HepG2 (cell line): Measurements from ENCODE around the gene MFNG. TPM values are rescaled to one million over a fixed set of nuclear protein-coding genes. Genes with fewer than 3 reads are reported as not detected.
A peak's percentile ranks its signal among the peaks of the same experiment; 100 is the strongest.

Experiments used
- ATAC-seq: fragments of 200-7000 bp; cut with Tn5 transposase; 3 replicates; pipeline ENCODE4 v1.9.1; 2020; ENCODE audit warnings: mild to moderate bottlenecking, moderate library complexity
- BruUV-seq: library from RNA; stranded (reverse); fragments of 400-500 nt; replicated peaks from 2 replicates; lab custom pipeline; 2021; lab: Mats Ljungman, UMichigan
- CTCF ChIA-PET: fragments of 300-600 bp; formaldehyde crosslinking; extraction: SDS; loops from one replicate; lab custom pipeline; 2021; ENCODE audit warnings: low total read pairs, inconsistent platforms, low intra/inter-chr PET ratio; lab: Yijun Ruan, JAX
- POLR2A ChIA-PET: fragments of 350-600 bp; sonication (Branson Sonifier 250); formaldehyde crosslinking; loops from one replicate; lab custom pipeline; 2020; ENCODE audit warnings: antibody characterized with exemption, inconsistent platforms; lab: Yijun Ruan, JAX
- DNase-seq: peaks from one replicate; pipeline ENCODE4 v3.0.0-alpha.2; 2015; ENCODE audit warnings: low spot score
- FAIRE-seq: peaks from 3 replicates; lab custom pipeline; 2011; peaks lifted over from hg19 to GRCh38; lab: Jason Lieb, UNC
- H2AFZ ChIP-seq: one replicate; pipeline ENCODE4 v1.6.1; 2011; ENCODE audit warnings: low read length, inconsistent platforms
- H3K27ac ChIP-seq: fragments of 300-600 bp; 3 replicates; pipeline ENCODE4 v1.8.0; 2011; ENCODE audit warnings: mixed run types, mild to moderate bottlenecking, mixed read lengths, low read length, inconsistent platforms; ENCODE audit not compliant: insufficient read depth; ENCODE audit errors: extremely low read length
- H3K27me3 ChIP-seq, 2 experiments: fragments of 200-600 bp in 1 of 2; 2 replicates in 1 of 2; 3 replicates in 1 of 2; pipeline versions ENCODE4 v1.6.0 to v1.8.0; 2011; ENCODE audit warnings: low read length in 2 of 2, mild to moderate bottlenecking in 2 of 2, moderate library complexity in 2 of 2, inconsistent platforms in 1 of 2; ENCODE audit not compliant: insufficient read depth in 2 of 2, control insufficient read depth in 1 of 2
- H3K36me3 ChIP-seq, 2 experiments: fragments of 200-600 bp in 1 of 2; replicated peaks in 1 of 2; 2 replicates in 1 of 2; 3 replicates in 1 of 2; pipeline versions ENCODE4 v1.5.1 to v1.8.0; 2011; ENCODE audit warnings: low read length in 2 of 2, inconsistent platforms in 1 of 2; ENCODE audit not compliant: insufficient read depth in 2 of 2, control insufficient read depth in 1 of 2
- H3K4me1 ChIP-seq: 2 replicates; pipeline ENCODE4 v1.5.1; 2012; ENCODE audit warnings: low read length, inconsistent platforms; ENCODE audit not compliant: insufficient read depth
- H3K4me2 ChIP-seq: 2 replicates; pipeline ENCODE4 v1.6.0; 2011; ENCODE audit warnings: low read depth, low read length, inconsistent platforms
- H3K4me3 ChIP-seq, 3 experiments: fragments of 200-600 bp in 1 of 3; sonication (generic), shearing (Covaris generic) in 1 of 3; replicated peaks in 1 of 3; 2 replicates each; pipeline ENCODE4 v1.5.1; 2011 to 2016; ENCODE audit warnings: low read length in 3 of 3, inconsistent platforms in 2 of 3, low read depth in 2 of 3, mild to moderate bottlenecking in 2 of 3, control low read depth in 1 of 3, mixed read lengths in 1 of 3; ENCODE audit not compliant: insufficient read depth in 1 of 3
- H3K79me2 ChIP-seq: one replicate; pipeline ENCODE4 v1.6.1; 2011; ENCODE audit warnings: low read length, inconsistent platforms; ENCODE audit not compliant: insufficient read depth
- H3K9ac ChIP-seq: 2 replicates; pipeline ENCODE4 v1.6.0; 2011; ENCODE audit warnings: mild to moderate bottlenecking, low read depth, low read length, inconsistent platforms; ENCODE audit not compliant: insufficient read depth
- H3K9me3 ChIP-seq: 2 replicates; pipeline ENCODE4 v1.5.1; 2012; ENCODE audit warnings: mild to moderate bottlenecking, low read length
- H4K20me1 ChIP-seq: 2 replicates; pipeline ENCODE4 v1.6.0; 2011; ENCODE audit warnings: inconsistent platforms, mild to moderate bottlenecking, low read length, moderate library complexity; ENCODE audit not compliant: insufficient read depth
- ATF7 ChIP-seq, 2 experiments: fragments of 450-650 bp in 1 of 2; sonication (generic) in 1 of 2; formaldehyde crosslinking in 1 of 2; IDR thresholded peaks; 2 replicates each; pipeline versions ENCODE4 v1.4.0 to v1.6.1; 2016 to 2020; ENCODE audit warnings: antibody characterized with exemption in 1 of 2, mild to moderate bottlenecking in 1 of 2, missing genetic modification reagents in 1 of 2
- FOSL2 ChIP-seq: sonication (generic); formaldehyde crosslinking; IDR thresholded peaks from 2 replicates; pipeline ENCODE4 v1.4.0; 2020; ENCODE audit warnings: missing genetic modification reagents
- HCFC1 ChIP-seq: fragments of 150-350 bp; IDR thresholded peaks from 2 replicates; pipeline ENCODE4 v1.6.1; 2014; ENCODE audit warnings: low read depth, low read length
- IKZF4 ChIP-seq: sonication (generic); formaldehyde crosslinking; IDR thresholded peaks from 2 replicates; pipeline ENCODE4 v1.5.1; 2020; ENCODE audit warnings: borderline replicate concordance, mild to moderate bottlenecking, low read depth, missing genetic modification reagents; ENCODE audit errors: not compliant biosample characterization
- KAT2B ChIP-seq: fragments of 150-350 bp; IDR thresholded peaks from 2 replicates; pipeline ENCODE4 v1.6.1; 2014; ENCODE audit warnings: low read depth, low read length, borderline replicate concordance
- NONO ChIP-seq, 2 experiments: fragments of 450-650 bp in 1 of 2; sonication (generic) in 1 of 2; formaldehyde crosslinking in 1 of 2; IDR thresholded peaks in 1 of 2; conservative IDR thresholded peaks in 1 of 2; 2 replicates each; pipeline versions ENCODE4 v1.6.1 to v1.8.0; 2017 to 2022; ENCODE audit warnings: mild to moderate bottlenecking in 1 of 2, missing genetic modification reagents in 1 of 2, moderate library complexity in 1 of 2
- ZNF260 ChIP-seq: sonication (generic); formaldehyde crosslinking; IDR thresholded peaks from 2 replicates; pipeline ENCODE4 v1.4.0; 2020; ENCODE audit warnings: missing genetic modification reagents, low read depth, mild to moderate bottlenecking, borderline replicate concordance
- ZNF282 ChIP-seq: fragments of 450-650 bp; IDR thresholded peaks from 2 replicates; pipeline ENCODE4 v1.6.1; 2018; ENCODE audit not compliant: partially characterized antibody
- ZNF607 ChIP-seq: sonication (generic); formaldehyde crosslinking; IDR thresholded peaks from 2 replicates; pipeline ENCODE4 v1.5.1; 2020; ENCODE audit warnings: missing genetic modification reagents, mild to moderate bottlenecking, borderline replicate concordance
- ZNF746 ChIP-seq: sonication (generic); formaldehyde crosslinking; IDR thresholded peaks from 2 replicates; pipeline ENCODE4 v1.8.0; 2022; ENCODE audit warnings: mild to moderate bottlenecking, missing genetic modification reagents
- WGBS: methylation state at CpG from one replicate; pipeline ENCODE4 v1.1.6; 2017; ENCODE audit warnings: low lambda C conversion rate; 5-methylcytosine and 5-hydroxymethylcytosine counted together
- in situ Hi-C: cut with HindIII; loops from 2 replicates; pipeline ENCODE4 v1.10.0; 2017; ENCODE audit warnings: low pct_unique_long_range_greater_than_20kb; ENCODE audit not compliant: extremely low pct_ligation_motif_present
- intact Hi-C: fragments of 100-400 bp; cut with micrococcal nuclease; formaldehyde crosslinking; loops from one replicate; pipeline ENCODE4 v1.10.0; 2022; ENCODE audit not compliant: unreplicated experiment
- polyA plus RNA-seq, 8 experiments: library from polyadenylated mRNA; depleted of rRNA in 3 of 8; stranded (reverse) in 7 of 8; unstranded in 1 of 8; fragments of >200 nt; fragmentation: Illumina TruSeq in 4 of 8; extraction: Trizol in 4 of 8; gene quantifications; 2 replicates each; pipeline versions ENCODE4 v1.2.1 to v1.2.3, GENCODE V29; 2011 to 2016; ENCODE audit warnings: low read depth in 4 of 8, missing spikeins in 1 of 8, mixed read lengths in 1 of 8; ENCODE audit not compliant: insufficient read depth in 1 of 8
- total RNA-seq, 5 experiments: library from RNA; depleted of rRNA; stranded (reverse); fragments of >200 nt; fragmentation: Illumina TruSeq; extraction: Trizol; gene quantifications; 2 replicates each; pipeline ENCODE4 v1.2.3, GENCODE V29; 2016; ENCODE audit warnings: low read depth in 1 of 5

MFNG gene
- total and polyA plus RNA-seq, 2 of the 13 experiments (the other 11 are each of a cell fraction or from before 2014, with no cell fraction given), result 1.0 to 11.7 TPM

GRCh38 chr22:37431801-37432707 is 54.1 kb downstream of the MFNG start (continued):
- TF ChIP-seq HCFC1, result no peak

GRCh38 chr22:37431366-37431765 is 54.8 kb downstream of the MFNG start:
- H3K79me2 ChIP-seq, result no peaks in the 10 kb centered on the region
- no TSS peak for BruUV-seq
- H3K9me3 ChIP-seq, result no peaks in the 10 kb centered on the region
- DNase-seq, result peak; percentile 8
- ATAC-seq, result no peak
- no peak overlapping the region for H2AFZ ChIP-seq
- 42% methylated on average over 9 of the region's 9 CpGs for WGBS
- intact Hi-C loops (no loop called here), in situ Hi-C loops (no loop called here)
- peaks cover 26% of the 10 kb centered on the region for H3K4me1 ChIP-seq
- peak; percentile 44; the same call in 1 of the 2 replicates for TF ChIP-seq FOSL2 (CRISPR knock-in tag)
- TF ChIP-seq ZNF260 (CRISPR knock-in tag), result no peak
- no peak overlapping the region for H3K4me3 ChIP-seq
- peaks cover 7% of the 10 kb centered on the region; the same call in 1 of the 2 replicates for H4K20me1 ChIP-seq
- peaks cover 19 to 75% of the 10 kb centered on the region in 2 experiments for H3K27me3 ChIP-seq
- no peak overlapping the region for H3K4me2 ChIP-seq
- no peak for FAIRE-seq
- no peak overlapping the region for H3K27ac ChIP-seq
- CTCF ChIA-PET, result no interaction called here
- H3K36me3 ChIP-seq, result no peaks in the 10 kb centered on the region
- POLR2A ChIA-PET, result interaction anchor here (2.2 kb wide), 1 partner anchor 24 kb away, joined by 5 read pairs; no protein-coding TSS in a partner anchor
- no peak overlapping the region for H3K9ac ChIP-seq

GRCh38 chr22:37430941-37431340 is 55.2 kb downstream of the MFNG start:
- BruUV-seq, result no TSS peak
- Histone ChIP-seq H3K27me3 (peaks cover 21 to 79% of the 10 kb centered on the region in 2 experiments), H3K9ac (no peak overlapping the region), H3K9me3 (no peaks in the 10 kb centered on the region), H2AFZ (no peak overlapping the region), H3K4me1 (peaks cover 26% of the 10 kb centered on the region), H3K4me3 (no peak overlapping the region), H3K79me2 (no peaks in the 10 kb centered on the region), H3K27ac (no peak overlapping the region), H3K4me2 (no peak overlapping the region), H4K20me1 (peaks cover 7% of the 10 kb centered on the region; the same call in 1 of the 2 replicates), H3K36me3 (no peaks in the 10 kb centered on the region)
- no peak for ATAC-seq
- intact Hi-C loops (loop anchor here (1.0 kb wide), 1 partner anchor 114 kb away; no protein-coding TSS in a partner anchor), in situ Hi-C loops (no loop called here)
- ChIA-PET POLR2A (interaction anchor here (2.2 kb wide), 1 partner anchor 24 kb away, joined by 5 read pairs; no protein-coding TSS in a partner anchor), CTCF (interaction anchor here (1.2 kb wide), 1 partner anchor 114 kb away, joined by 6 read pairs; no protein-coding TSS in a partner anchor)
- WGBS, result 38% methylated on average over 6 of the region's 6 CpGs
- FAIRE-seq, result no peak
- TF ChIP-seq IKZF4 (CRISPR knock-in tag), result no peak
- no peak for TF ChIP-seq ZNF746
- TF ChIP-seq ZNF282, result no peak
- TF ChIP-seq NONO (IDR thresholded peaks at IDR 0.05), result no peak
- TF ChIP-seq NONO (CRISPR knock-in tag; conservative IDR thresholded peaks at IDR 0.05), result no peak
- TF ChIP-seq KAT2B, result no peak
- no peak for TF ChIP-seq ZNF607 (CRISPR knock-in tag)
- TF ChIP-seq ATF7 (IDR thresholded peaks at IDR 0.05), result no peak
- no peak for TF ChIP-seq ATF7 (CRISPR knock-in tag; IDR thresholded peaks at IDR 0.05)
- DNase-seq, result no peak
